Placental pericyte (primary cell): ENCODE results near the gene BBS1. TPM values are rescaled to one million over a fixed set of nuclear protein-coding genes. Genes with fewer than 3 reads are reported as not detected.

Experiments
- total RNA-seq: library from RNA; depleted of rRNA; stranded (reverse); fragments of >200 nt; gene quantifications from 2 replicates; pipeline ENCODE4 v1.2.3, GENCODE V29; 2012

The BBS1 gene
- 29.1 and 34.4 TPM in 2 replicates for total RNA-seq

GRCh38 chr11:66510271-66510989, at the start of gene BBS1:
BBS1 (plus strand) TSS chr11:66510635; CDS start chr11:66510660, 25 bp downstream.

GRCh38 chr11:66466225-66467033, 44.0 kb upstream of the BBS1 start, which contains the start of gene PELI3:
PELI3 (plus strand) TSS chr11:66466905; CDS start chr11:66468129, 1,224 bp downstream.

DNA sequence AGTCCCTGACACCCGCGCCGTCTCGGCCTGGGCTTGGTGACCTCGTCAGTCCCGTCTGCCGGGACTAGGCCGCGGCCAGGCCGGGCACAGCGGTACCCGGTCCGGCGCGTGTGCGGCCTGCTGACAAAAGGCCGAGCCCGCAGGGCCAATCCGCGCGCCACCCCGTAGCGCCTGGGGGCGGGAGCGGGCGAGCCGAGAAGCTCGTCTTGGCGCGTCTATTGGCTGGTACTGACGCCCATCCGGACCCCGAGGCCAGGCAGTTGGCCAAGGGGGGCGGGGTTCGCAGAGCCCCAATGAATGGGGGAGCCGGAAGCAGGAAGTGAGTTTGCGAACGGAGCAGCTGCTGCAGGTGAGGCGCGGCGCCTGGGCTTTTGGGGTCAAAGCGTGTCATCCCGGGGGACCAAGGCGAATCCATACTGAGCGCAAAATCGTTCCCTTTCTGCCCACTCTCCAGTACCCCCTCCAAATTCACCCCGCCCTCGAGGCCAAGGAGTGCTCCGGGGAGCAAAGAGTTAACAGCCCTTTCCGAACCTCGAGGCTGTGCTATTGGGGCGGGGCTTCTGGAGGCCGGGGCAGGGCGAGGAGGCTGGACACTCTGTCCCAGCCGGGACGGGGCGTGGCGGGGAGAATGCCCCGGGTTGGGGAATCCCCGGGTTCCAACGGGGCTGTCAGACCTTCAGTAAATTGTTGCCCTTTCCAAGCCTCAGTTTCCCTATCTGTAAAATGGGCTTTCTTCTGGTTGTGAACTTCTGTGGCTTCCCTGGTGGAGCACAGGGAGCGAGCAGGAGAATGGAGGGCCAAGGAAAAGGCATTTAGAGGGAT, 30.1 kb upstream of the BBS1 start, which contains the start of gene DPP3:
Gene DPP3, plus strand, starts transcription at position 318 of the 822 bp plus-strand sequence. CDS start 1,767 bp downstream, outside the sequence.

DNA sequence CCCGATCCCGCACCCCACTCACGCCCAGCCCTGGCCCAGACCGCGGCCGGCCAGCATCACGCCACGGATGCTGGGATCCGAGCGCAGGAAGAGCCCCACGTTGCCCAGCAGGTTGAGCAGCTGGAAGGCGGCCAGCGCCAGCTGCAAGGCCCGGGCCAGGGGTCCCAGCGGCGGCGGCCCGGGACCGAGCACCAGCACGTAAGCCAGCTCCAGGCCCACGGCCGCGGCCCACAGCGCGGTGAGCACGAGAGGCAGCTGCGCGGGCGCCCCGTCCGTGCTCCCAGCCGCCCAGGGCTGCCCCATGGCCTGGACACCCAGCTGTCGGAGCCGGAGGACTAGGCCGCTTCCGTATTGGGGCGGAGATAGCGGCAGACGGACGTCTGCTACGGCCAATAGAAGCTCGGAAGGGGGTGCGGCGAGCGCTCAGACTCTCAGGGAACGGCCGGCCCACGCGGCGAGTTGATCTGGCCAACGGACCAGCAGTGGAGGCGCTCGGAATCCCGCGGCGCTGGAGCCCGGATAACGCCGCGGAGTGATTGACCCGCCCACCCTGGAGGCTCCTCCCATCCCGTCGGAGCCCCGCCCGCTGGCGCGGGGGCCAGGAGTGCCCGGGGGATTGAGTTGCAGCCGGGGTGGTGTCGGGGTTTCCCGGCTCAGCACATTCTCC, 35.4 kb downstream of the BBS1 start, which contains the start of gene ZDHHC24:
Gene ZDHHC24, minus strand, starts transcription at position 348 of the 667 bp plus-strand sequence. Its CDS starts 45 bp downstream, at position 303.

DNA sequence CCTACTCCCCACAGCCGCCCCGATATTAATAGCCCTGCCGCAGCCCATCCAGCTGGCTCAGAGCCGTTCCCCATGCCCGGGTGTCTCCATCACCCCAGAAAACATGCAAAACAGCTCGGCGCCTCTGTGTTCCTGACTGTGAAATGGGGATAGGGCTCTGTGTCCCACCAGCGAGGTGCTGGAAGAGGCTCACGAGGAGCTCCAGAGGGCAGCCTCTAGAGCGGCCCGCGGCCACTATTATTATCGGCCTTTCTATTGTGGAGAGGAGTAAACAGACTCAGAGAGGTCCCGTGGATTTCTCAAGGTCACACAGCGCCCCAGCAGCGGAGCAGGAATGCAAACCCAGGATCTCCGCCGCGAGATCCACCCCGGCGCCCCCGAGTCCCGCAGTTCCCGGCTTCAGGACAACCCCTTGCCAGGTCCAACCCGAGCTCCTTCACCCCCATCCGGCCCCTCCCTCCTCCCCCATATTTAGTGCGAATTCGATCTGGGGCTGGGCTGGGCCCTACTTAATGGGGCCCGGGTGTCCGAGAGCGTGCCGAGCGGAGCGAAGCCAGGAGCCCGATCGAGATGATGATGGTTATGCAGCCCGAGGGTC, 36.0 kb downstream of the BBS1 start, which contains the start of gene ACTN3:
Gene ACTN3, plus strand, starts transcription at position 536 of the 598 bp plus-strand sequence. Its CDS starts 35 bp downstream, at position 571.

DNA sequence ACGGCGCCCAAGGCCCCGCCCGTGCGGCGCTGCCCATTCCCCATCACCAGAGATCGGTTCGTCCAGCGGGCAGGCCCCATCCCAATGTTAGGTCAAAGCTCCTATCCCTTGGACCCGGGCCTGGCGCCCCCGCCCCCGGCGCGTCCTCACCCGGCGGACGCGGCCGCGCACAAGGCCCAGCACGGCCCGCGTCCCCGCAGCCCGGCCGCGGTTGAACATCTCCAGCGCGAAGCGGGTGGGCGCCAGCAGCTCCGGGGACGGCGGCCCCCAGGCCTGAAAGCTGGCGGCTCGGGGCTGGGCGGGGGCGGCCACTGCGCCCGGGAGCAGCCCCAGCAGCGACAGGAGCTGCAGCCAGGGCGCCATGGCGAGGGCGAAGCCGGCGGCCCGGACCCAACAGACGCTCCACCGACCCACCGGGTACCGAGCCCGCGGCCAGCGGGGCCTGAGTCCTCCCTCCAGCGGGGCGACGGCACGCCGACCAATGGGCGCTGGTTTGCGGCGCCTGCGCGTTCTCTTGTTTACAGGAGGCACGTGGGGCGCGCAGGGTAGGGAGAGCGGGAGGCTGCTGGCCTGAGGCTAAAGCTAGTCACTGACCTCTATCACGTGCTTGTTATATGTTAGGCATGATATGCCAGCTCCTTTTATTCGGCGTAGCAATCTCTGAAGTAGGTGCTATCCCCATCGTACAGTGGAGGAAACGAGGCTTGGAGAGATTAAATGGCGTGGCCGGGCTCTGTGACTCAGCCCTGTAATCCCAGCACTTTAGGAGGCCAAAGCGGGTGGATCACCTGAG, 57.9 kb downstream of the BBS1 start, which contains the start of gene CTSF:
Gene CTSF, minus strand, starts transcription at position 483 of the 793 bp plus-strand sequence. Its CDS starts 120 bp downstream, at position 363.

Other genes with a start within 250 kb of the BBS1 start
- 95.9 and 142 TPM in 2 replicates for gene RAB1B, start 242.0 kb upstream of the BBS1 start, total RNA-seq
- not detected in 2 replicates for gene CNIH2, start 232.5 kb upstream of the BBS1 start, total RNA-seq
- gene YIF1A, start 221.5 kb upstream of the BBS1 start, total RNA-seq: 154 and 160 TPM in 2 replicates
- 0.88 TPM in 1 of 2 replicates, not detected in the other for gene TMEM151A, start 218.7 kb upstream of the BBS1 start, total RNA-seq
- 111 and 123 TPM in 2 replicates for gene CD248, start 193.6 kb upstream of the BBS1 start, total RNA-seq
- gene RIN1, start 174.2 kb upstream of the BBS1 start, total RNA-seq: 23.0 and 56.7 TPM in 2 replicates
- gene BRMS1, start 165.5 kb upstream of the BBS1 start, total RNA-seq: 70.5 and 75.3 TPM in 2 replicates
- 28.8 and 30.0 TPM in 2 replicates for gene B4GAT1, start 163.0 kb upstream of the BBS1 start, total RNA-seq
- 0.29 and 0.44 TPM in 2 replicates for gene SLC29A2, start 138.9 kb upstream of the BBS1 start, total RNA-seq
- not detected in 2 replicates for gene NPAS4, start 89.6 kb upstream of the BBS1 start, total RNA-seq
- 30.9 and 41.1 TPM in 2 replicates for gene MRPL11, start 71.8 kb upstream of the BBS1 start, total RNA-seq
- gene PELI3, start 43.7 kb upstream of the BBS1 start, total RNA-seq: 11.4 and 11.9 TPM in 2 replicates
- gene DPP3, start 30.2 kb upstream of the BBS1 start, total RNA-seq: 41.8 and 61.1 TPM in 2 replicates
- 11.3 and 12.0 TPM in 2 replicates for gene ZDHHC24, start 35.4 kb downstream of the BBS1 start, total RNA-seq
- gene ACTN3, start 36.3 kb downstream of the BBS1 start, total RNA-seq: not detected in 2 replicates
- 12.7 and 19.0 TPM in 2 replicates for gene CTSF, start 58.0 kb downstream of the BBS1 start, total RNA-seq
- gene CCDC87, start 82.4 kb downstream of the BBS1 start, total RNA-seq: 0.29 and 0.44 TPM in 2 replicates
- 23.6 and 32.2 TPM in 2 replicates for gene CCS, start 82.5 kb downstream of the BBS1 start, total RNA-seq
- 14.4 and 53.5 TPM in 2 replicates for gene RBM14, start 106.0 kb downstream of the BBS1 start, total RNA-seq
- 90.1 and 106 TPM in 2 replicates for gene RBM4, start 128.1 kb downstream of the BBS1 start, total RNA-seq
- gene RBM4B, start 167.3 kb downstream of the BBS1 start, total RNA-seq: 15.3 and 20.3 TPM in 2 replicates
- 0.14 and 0.66 TPM in 2 replicates for gene SPTBN2, start 218.6 kb downstream of the BBS1 start, total RNA-seq